ENCODE measurements around the gene CPS1. TPM values are rescaled to one million over a fixed set of nuclear protein-coding genes. Genes with fewer than 3 reads are reported as not detected.

CPS1 gene
- total RNA-seq, 1 experiment from 2014 or later, result 14.2 TPM

DNA sequence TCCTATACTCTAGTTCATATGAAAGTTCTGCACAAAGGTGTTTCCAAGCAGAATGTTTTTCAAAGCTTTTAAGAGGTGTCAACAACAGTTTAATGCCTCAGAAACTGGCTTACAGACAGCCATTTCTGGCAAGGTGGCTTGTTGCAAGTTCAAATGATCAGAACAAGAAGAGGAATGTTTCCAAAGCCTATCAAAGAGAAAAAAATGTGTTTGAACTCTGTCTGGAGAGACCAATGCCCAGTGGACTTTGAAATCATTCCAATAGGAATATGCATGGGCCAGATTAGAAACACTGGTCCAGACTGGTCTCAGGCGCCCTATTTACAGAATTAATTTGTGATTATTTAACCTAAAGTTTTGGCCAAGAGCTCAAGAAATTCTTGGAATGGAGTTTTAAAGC lies 106.2 kb downstream of the CPS1 start:
- Mint-ChIP-seq H3K36me3 (ENCODE audit: insufficient read depth in 1 of 3, low read depth in 3 of 3) (peaks cover 1 to 15% (median 3%) of the 10 kb centered on the region in 3 experiments; a peak in 5 of 7 replicates), H3K9me3 (peaks cover 3% of the 10 kb centered on the region in 2 experiments; a peak in 4 of 5 replicates), H3K4me3 (no peak overlapping the region), H3K27me3 (ENCODE audit: low read depth) (no peaks in the 10 kb centered on the region), H3K4me1 (no peaks in the 10 kb centered on the region), H3K27ac (no peak overlapping the region)
- no CpG with 5 or more reads among the region's 1 CpG for WGBS (ENCODE audit: extremely low coverage, insufficient read length, low lambda C conversion rate)
- Histone ChIP-seq H4K91ac (ENCODE audit: insufficient read length, low read depth, low read length) (no peak overlapping the region), H3K27ac (ENCODE audit: insufficient read length, low read depth, low read length) (no peak overlapping the region), H4K8ac (replicated peaks; ENCODE audit: insufficient read length, low read depth, low read length) (no peak overlapping the region), H3K79me1 (ENCODE audit: insufficient read depth, low read depth, low read length, poor library complexity, severe bottlenecking) (no peaks in the 10 kb centered on the region), H3K79me2 (ENCODE audit: insufficient read depth, low read length) (no peaks in the 10 kb centered on the region), H3K9me3 (ENCODE audit: control insufficient read depth, low read depth, low read length) (no peaks in the 10 kb centered on the region), H3T11ph (ENCODE audit: low read length) (no peak overlapping the region), H4K20me1 (ENCODE audit: control insufficient read depth, insufficient read depth, insufficient read length) (no peaks in the 10 kb centered on the region), H2BK15ac (ENCODE audit: low read depth, low read length) (no peak overlapping the region), H2BK120ac (ENCODE audit: low read depth, low read length, poor library complexity, severe bottlenecking) (no peak overlapping the region), H3K4me1 (ENCODE audit: insufficient read depth, low read length) (no peaks in the 10 kb centered on the region), H3K18ac (ENCODE audit: insufficient read length, low read depth, low read length) (no peak overlapping the region), H2BK12ac (ENCODE audit: insufficient read length, low read depth, low read length) (no peak overlapping the region), H2AK5ac (ENCODE audit: insufficient read length, low read length) (no peak overlapping the region), H2AFZ (ENCODE audit: low read length) (no peak overlapping the region), H4K5ac (ENCODE audit: insufficient read length, low read depth, low read length) (no peak overlapping the region), H2BK5ac (ENCODE audit: insufficient read length, low read length) (no peak overlapping the region), H2BK20ac (ENCODE audit: low read depth, low read length, poor library complexity, severe bottlenecking) (no peak overlapping the region), H3K14ac (ENCODE audit: insufficient read depth, low read length) (no peak overlapping the region), H3K56ac (ENCODE audit: insufficient read length, low read depth, low read length) (no peak overlapping the region), H3K23ac (ENCODE audit: insufficient read length, low read depth, low read length) (no peak overlapping the region), H3K23me2 (ENCODE audit: insufficient read length, low read depth, low read length, poor library complexity, severe bottlenecking) (no peaks in the 10 kb centered on the region), H3K4me2 (ENCODE audit: insufficient read depth, insufficient read length, low read length) (no peak overlapping the region), H3K4ac (ENCODE audit: low read depth, low read length) (no peak overlapping the region), H3K9ac (ENCODE audit: extremely low read depth, insufficient read length, low read length) (no peak overlapping the region), H3K27me3 (ENCODE audit: insufficient read depth, low read length) (no peaks in the 10 kb centered on the region)
- TF ChIP-seq, protein P1, sequence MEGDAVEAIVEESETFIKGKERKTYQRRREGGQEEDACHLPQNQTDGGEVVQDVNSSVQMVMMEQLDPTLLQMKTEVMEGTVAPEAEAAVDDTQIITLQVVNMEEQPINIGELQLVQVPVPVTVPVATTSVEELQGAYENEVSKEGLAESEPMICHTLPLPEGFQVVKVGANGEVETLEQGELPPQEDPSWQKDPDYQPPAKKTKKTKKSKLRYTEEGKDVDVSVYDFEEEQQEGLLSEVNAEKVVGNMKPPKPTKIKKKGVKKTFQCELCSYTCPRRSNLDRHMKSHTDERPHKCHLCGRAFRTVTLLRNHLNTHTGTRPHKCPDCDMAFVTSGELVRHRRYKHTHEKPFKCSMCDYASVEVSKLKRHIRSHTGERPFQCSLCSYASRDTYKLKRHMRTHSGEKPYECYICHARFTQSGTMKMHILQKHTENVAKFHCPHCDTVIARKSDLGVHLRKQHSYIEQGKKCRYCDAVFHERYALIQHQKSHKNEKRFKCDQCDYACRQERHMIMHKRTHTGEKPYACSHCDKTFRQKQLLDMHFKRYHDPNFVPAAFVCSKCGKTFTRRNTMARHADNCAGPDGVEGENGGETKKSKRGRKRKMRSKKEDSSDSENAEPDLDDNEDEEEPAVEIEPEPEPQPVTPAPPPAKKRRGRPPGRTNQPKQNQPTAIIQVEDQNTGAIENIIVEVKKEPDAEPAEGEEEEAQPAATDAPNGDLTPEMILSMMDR (conservative IDR thresholded peaks at IDR 0.05), result no peak
- DNase-seq, result no peak

Measured in H9 (cell line).